NK-92 (cell line): Measurements from ENCODE around the gene AIF1L.

ENCODE experiments used
- DNase-seq: peaks from one replicate; lab custom pipeline; 2025; ENCODE audit not compliant: unreplicated experiment; lab: John Stamatoyannopoulos, UW

AIF1L gene

DNA sequence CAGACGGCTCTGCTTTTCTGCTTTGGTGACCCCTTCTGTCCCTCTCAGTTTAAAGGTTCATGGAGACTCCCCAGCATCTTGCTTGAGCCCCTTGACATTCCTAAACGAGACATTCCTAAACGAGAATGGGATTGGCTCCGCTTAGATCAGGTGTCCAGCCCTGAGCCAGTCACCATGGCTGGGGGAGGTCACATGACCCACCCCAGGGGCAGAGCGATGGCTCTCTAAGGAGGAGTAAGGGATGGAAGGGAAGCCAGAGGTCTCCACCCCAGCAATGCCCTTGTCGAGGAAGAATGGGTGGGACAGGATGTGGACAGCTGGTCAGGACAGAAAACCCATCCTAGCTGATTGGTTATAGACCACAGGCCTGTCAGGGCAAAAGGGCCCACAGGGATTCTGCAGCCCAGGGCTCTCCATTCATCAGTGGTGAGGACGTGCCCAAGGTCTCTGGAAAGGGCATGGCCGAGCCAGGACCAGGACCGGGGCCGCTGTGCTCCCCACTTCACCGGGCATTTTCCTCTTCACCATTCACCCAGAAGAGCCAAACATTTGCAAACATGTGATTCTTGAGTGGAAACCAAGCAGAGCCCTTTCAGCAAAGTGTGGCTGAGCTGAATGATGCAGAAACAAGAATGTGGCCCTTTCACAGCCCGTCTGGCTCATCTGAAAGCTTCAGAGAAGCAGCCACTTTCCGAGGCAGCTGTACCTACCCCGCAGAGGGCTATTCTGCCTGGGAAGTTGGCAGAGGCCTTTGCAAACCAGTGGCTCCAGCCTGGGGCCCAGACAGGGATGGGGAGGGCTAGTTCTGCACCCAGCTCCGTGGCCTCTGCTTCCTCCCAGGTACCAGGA, 19.8 kb upstream of the AIF1L start:
- DNase-seq, result no peak

DNA sequence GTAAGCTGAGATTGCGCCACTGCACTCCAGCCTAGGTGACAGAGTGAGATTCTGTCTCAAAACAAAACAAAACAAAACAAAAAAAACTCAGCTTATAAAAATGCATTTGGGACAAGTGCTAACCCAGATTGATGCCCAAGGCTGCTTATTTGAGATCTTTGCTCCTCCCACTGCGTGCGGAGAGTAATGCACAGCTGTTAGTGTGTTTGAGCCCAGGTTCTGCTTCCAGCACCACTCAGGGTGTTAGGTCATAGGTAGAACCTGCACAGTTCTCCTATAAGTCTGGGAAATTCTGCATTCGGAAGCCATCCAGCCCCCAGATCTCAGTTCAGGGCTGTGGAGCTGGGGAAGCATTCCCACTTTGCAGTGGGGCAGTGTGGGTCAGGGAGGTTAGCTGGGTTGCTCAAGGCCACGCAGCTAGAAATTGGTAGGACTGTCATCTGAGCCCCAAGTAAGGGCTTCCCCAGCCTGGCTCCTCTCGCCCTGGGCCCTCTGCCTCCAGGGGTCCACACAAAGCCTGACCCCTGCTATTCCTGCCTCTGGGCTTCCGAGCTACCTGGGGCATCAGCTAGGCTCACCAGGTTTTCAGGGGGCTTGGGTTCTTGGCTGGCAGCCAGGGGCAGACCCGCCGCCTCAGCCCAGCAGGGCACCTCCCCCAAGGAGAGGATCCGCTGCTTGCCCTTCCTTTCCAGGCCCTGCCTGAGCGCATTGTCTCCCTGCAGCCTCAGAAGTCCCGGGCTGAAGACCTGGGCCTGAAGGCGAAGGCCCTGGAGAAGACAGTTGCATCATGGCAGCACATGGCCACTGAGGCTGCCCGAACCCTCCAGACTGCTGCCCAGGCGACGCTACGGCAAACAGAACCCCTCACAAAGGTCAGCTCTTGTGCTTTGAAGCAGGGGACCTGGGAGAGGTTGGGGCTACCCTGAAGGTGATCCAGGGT, 17.6 kb upstream of the AIF1L start:
- DNase-seq, result no peak

DNA sequence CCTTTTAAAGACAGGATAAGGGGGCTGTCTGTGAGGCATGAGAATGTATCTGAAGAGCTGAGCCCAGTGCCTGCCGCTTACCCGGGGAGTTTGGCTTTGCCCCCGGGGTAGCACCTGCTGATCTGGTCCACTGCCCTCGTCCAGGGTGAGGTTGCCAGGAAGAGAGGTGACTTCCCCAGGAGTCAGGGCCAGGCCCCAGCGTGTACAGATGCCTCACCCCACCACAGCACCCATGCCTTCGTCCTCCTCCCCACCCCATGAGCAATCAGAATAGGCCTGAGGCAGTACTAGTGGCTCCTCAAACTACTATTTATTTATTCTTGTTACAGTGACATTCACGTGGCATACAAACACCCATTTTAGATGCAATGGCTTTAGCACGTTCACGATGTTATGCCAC, 15.7 kb upstream of the AIF1L start:
- no peak for DNase-seq

DNA sequence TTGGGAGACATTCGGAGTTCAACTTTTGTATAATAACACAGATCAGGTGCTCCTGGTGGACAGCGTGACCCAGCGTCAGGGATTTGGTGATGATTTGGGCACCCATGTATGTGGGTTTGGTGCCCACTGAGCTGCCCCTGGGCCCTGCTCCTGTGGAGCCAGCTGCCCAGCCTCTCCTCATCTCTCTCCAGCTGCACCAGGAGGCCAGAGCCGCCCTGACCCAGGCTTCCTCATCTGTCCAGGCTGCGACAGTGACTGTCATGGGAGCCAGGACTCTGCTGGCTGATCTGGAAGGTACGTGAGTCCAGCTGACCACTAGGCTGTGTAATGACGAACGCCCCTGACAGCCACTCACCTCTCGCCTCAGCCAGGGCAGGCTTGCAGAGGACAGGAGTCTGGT, 14.5 kb upstream of the AIF1L start:
- no peak for DNase-seq

DNA sequence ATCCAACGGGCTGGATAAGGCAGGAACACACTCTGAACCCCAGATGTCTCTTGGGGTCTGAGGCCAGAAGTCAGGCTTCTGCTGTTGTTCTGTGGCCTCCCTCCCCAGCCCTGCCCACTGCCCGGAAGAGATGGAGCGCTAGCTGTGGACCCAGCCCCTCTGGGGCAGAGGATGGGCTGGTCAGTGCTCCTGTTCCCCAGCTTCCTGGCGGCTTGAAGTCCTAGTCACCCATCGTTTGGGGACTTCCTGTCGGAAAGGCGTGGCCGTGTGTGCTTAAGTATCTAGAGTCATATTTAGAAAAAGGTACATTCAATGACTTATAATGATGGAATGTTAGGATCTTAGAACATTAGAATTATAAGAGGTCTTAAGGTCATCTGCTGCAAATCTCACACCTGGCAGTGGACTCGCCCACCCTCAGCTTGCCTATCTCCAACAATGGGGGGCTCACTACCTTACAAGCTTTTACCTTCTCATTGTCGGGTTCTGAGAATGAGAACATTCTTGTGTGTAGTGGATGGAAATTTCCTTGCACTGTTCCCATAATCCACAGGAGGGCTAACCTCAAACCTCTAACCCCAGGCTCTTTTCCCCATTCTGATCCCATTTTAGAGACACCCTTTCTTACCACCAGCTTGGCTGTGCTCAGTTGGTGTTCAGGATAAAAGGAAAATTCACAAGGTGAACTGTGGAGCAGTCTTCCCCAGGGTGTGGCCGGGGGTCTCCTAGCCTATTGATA, 13.4 kb upstream of the AIF1L start:
- no peak for DNase-seq

DNA sequence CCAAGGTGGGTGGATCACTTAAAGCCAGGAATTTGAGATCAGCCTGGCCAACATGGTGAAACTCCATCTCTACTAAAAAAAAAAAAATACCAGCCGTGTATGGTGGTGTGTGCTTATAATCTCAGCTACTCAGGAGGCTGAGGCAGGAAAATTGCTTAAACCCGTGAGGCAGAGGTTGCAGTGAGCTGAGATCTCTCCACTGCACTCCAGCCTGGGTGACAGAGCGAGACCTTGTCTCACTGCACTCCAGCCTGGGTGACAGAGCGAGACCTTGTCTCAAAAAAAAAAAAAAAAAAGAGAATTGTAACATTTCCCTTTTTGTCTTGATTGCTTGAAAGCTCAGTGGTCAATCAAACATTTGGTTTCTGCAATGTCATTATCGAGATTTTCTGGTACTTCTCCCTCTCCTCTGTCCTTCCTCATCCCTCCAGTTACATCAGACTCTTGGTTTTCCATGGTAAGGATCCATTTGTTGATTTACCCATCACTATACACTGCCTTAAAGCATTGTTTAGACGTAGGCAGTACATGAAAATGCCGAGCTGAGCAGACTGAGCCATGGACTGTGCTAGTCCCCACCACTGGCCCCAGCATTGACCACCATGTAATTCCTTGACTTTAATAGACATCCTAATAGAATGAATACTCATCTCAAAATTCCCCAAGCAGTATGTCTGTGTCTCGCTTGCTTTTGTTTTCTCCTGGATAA, 11.5 kb upstream of the AIF1L start:
- no peak for DNase-seq

- DNase-seq, result no peak
These were observed 10.8 kb upstream of the AIF1L start for GRCh38 chr9:131085370-131086122.

DNA sequence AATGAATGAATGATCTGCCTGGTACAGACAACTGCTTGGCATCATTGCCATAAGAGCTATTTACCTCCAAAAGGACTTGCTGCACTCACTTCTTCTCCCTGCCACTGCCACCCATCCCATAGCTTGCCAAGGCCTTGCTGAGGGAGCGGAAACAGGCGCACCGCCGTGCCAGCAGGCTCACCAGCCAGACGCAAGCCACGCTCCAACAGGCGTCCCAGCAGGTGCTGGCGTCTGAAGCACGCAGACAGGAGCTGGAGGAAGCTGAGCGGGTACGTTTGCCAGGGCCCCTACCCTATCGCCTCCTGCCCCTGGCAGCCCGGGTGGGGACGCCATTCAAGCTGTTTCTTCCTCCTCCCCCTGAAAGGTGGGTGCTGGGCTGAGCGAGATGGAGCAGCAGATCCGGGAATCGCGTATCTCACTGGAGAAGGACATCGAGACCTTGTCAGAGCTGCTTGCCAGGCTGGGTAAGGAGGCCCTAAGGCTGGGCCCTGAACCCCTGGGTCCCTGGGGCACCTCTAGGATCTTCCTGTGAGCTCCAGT, 8.9 kb upstream of the AIF1L start:
- DNase-seq, result no peak

- no peak for DNase-seq
These were observed 6.1 kb upstream of the AIF1L start for GRCh38 chr9:131090025-131090787.

GRCh38 chr9:131091352-131091992, 4.9 kb upstream of the AIF1L start:
- DNase-seq, result no peak

DNA sequence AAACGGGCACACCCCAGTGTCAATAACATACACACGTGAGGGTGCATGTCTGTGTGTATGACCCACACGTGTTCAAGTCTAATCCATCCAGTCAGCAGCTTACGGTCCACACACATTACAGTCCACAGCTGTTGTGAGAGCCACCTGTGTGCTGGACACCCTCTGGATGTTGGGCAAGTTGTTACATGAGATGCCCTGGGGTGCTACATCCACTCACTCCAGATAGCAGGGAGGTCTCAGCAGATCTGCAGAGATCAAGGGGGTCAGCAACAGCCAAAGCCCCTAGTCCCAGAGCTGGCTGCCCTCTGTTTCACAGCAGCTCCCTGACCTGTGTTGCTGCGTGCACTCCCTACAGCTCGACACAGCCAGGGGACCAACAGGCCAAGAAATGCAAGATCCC, 4.3 kb upstream of the AIF1L start:
- no peak for DNase-seq

GRCh38 chr9:131092548-131093440, 3.5 kb upstream of the AIF1L start:
- no peak for DNase-seq

GRCh38 chr9:131094015-131094414, 2.3 kb upstream of the AIF1L start:
- DNase-seq, result no peak

GRCh38 chr9:131094622-131095021, 1.7 kb upstream of the AIF1L start:
- DNase-seq, result no peak

DNA sequence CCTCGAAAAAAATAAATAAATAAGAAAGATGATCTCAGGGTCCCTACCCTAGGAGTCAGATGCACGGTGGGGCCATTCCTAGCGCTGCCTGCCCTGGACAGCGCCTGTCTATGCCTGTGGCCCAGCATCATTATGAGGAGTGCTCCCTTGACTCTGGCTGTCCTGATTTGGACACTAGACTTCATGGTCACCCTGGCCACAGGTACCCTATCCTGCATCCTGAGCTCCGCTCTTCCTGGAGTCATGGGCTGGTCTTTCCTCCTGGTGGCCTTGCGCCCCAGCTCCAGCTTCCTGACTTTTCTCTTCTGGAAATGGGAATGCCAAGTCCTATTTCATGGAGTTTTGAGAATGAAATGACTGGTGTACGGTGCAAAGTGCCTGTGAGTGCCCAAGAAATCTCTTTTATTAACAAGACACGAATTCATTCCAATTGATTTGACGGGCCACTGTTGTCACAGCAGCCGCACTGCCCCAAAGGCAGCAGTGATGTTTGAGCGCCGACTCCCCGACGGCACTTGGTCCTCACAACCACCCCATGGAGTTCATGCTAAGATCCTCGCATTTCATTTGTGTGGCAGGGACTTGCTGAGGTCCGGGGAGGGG, 564 bp upstream of the AIF1L start:
- DNase-seq, result no peak

DNA sequence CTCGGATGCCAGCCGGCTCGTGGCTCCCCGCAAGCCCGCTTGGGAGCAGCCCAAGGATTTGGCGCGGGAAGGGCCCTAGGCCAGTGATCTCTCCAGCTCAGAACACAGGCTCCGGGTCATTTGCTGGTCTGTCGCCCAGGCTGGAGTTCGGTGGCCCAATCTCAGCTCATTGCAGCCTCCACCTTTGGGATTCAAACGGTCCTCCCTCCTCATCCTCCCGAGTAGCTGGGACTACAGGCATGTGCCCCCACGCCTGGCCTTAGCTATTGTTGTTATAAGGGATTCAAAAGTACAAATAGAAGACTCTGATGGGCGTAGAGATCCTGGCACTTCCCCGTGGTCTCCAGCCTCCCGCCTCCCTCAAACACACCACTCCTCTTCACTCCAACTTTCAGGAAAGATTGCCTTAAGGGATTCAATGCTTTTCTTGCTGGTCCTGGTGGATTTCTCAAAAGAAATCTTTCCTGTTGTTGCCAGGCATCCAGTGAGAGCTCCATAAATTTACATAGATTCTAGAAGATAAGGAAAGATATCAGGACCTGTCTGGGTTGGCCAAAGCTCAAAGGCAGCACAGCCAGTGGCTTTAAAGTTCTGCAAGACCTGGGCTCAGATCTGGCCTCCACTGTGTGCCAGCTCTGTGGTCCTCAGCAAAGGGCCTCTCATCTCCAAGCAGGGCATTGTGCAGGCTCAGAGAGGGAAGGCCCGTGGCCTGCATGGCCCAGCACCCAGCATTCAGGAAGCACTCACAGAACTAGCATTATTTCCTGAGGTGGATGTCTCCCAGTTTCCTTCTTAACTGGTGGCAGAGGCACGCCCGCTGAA, 1.0 kb downstream of the AIF1L start:
- no peak for DNase-seq
